K562 (cell line): Measurements from ENCODE around the gene FAM136A. TPM values are rescaled to one million over a fixed set of nuclear protein-coding genes. Genes with fewer than 3 reads are reported as not detected.

Experiments
- BRD4 ChIP-seq: fragments of 200-600 bp; sonication (generic); IDR thresholded peaks from 2 replicates; pipeline ENCODE4 v1.6.1; 2017; ENCODE audit warnings: inconsistent platforms
- CC2D1A ChIP-seq: fragments of 450-650 bp; IDR thresholded peaks from 2 replicates; pipeline ENCODE4 v1.6.1; 2017; ENCODE audit warnings: mild to moderate bottlenecking
- CCNT2 ChIP-seq: IDR thresholded peaks from 2 replicates; pipeline ENCODE4 v1.6.1; 2011; ENCODE audit warnings: borderline replicate concordance, low read depth, mild to moderate bottlenecking, moderate library complexity, mixed read lengths, low read length; ENCODE audit not compliant: insufficient read length; ENCODE audit errors: extremely low read depth
- CEBPB ChIP-seq: fragments of 450-650 bp; IDR thresholded peaks from 2 replicates; pipeline ENCODE4 v1.6.1; 2016; ENCODE audit warnings: missing genetic modification characterization, missing compliant biosample characterization
- ETS2 ChIP-seq: IDR thresholded peaks from 2 replicates; pipeline ENCODE4 v1.6.1; 2016; ENCODE audit warnings: borderline replicate concordance, missing genetic modification characterization, mild to moderate bottlenecking, moderate library complexity, missing compliant biosample characterization; ENCODE audit not compliant: poor library complexity, severe bottlenecking
- NR1H2 ChIP-seq: sonication (generic); formaldehyde crosslinking; IDR thresholded peaks from 2 replicates; pipeline ENCODE4 v1.4.0; 2020; ENCODE audit warnings: mild to moderate bottlenecking, missing genetic modification reagents
- PRPF4 ChIP-seq: fragments of 200-400 bp; formaldehyde crosslinking; IDR thresholded peaks from one replicate; pipeline ENCODE4 v1.6.1; 2017; ENCODE audit warnings: low read length, low read depth, mild to moderate bottlenecking; ENCODE audit not compliant: insufficient read depth, poor library complexity, severe bottlenecking
- RB1 ChIP-seq: fragments of 450-650 bp; IDR thresholded peaks from 2 replicates; pipeline ENCODE4 v1.6.1; 2017; ENCODE audit warnings: low read depth, mild to moderate bottlenecking
- RBM17 ChIP-seq: fragments of 200-400 bp; formaldehyde crosslinking; IDR thresholded peaks from 2 replicates; pipeline ENCODE4 v1.6.1; 2017; ENCODE audit warnings: low read depth, mild to moderate bottlenecking, low read length, borderline replicate concordance
- TAF9B ChIP-seq: fragments of 450-650 bp; IDR thresholded peaks from 2 replicates; pipeline ENCODE4 v1.6.1; 2018; ENCODE audit warnings: mild to moderate bottlenecking; ENCODE audit not compliant: partially characterized antibody
- THRAP3 ChIP-seq: fragments of 450-650 bp; IDR thresholded peaks from 2 replicates; pipeline ENCODE4 v1.6.1; 2016; ENCODE audit warnings: mild to moderate bottlenecking, inconsistent platforms, borderline replicate concordance
- U2AF1 ChIP-seq: fragments of 200-400 bp; formaldehyde crosslinking; optimal IDR thresholded peaks from 2 replicates; pipeline ENCODE3; 2017; ENCODE audit warnings: mild to moderate bottlenecking, low read depth, low read length, moderate library complexity
- ZNF165 ChIP-seq: fragments of 250-450 bp; sonication (Bioruptor Pico); IDR thresholded peaks from 2 replicates; pipeline ENCODE4 v1.4.0; 2020; ENCODE audit warnings: borderline replicate concordance
- ZNF24 ChIP-seq: fragments of 450-650 bp; IDR thresholded peaks from 2 replicates; pipeline ENCODE4 v1.6.1; 2016
- ZNF347 ChIP-seq: fragments of 450-650 bp; formaldehyde crosslinking; IDR thresholded peaks from 2 replicates; pipeline ENCODE4 v1.4.0; 2020; ENCODE audit warnings: low read depth, mild to moderate bottlenecking, moderate library complexity
- ZNF583 ChIP-seq: fragments of 250-450 bp; sonication (Bioruptor Pico); IDR thresholded peaks from 2 replicates; pipeline ENCODE4 v1.4.0; 2020
- polyA plus RNA-seq, 8 experiments: library from polyadenylated mRNA; depleted of rRNA in 4 of 8; stranded (reverse) in 5 of 8; unstranded in 3 of 8; fragments of >200 nt; fragmentation: Nextera tagmentation in 2 of 8; fragmentation: Illumina TruSeq in 1 of 8; extraction: Ambion mirVana in 2 of 8; extraction: Trizol in 1 of 8; gene quantifications; 2 replicates each; pipeline versions ENCODE4 v1.2.1 to v1.2.3, GENCODE V29; 2011 to 2014; ENCODE audit warnings: inconsistent platforms in 1 of 8, missing spikeins in 1 of 8
- total RNA-seq, 7 experiments: library from RNA; depleted of rRNA in 6 of 7; stranded (reverse); fragments of >200 nt in 6 of 7; fragmentation: Illumina TruSeq in 2 of 7; extraction: Trizol in 2 of 7; gene quantifications; 2 replicates each; pipeline versions ENCODE4 v1.2.1 to v1.2.3, GENCODE V29; 2011 to 2021; ENCODE audit warnings: low replicate concordance in 1 of 7
- TF ChIP-seq, protein P1 (sequence below): sonication (generic); formaldehyde crosslinking; IDR thresholded peaks from 2 replicates; pipeline ENCODE4 v1.8.0; 2022; ENCODE audit warnings: missing genetic modification reagents, mild to moderate bottlenecking, moderate library complexity, borderline replicate concordance
- TF ChIP-seq, protein P2 (sequence below): fragments of 450-650 bp; formaldehyde crosslinking; IDR thresholded peaks from 2 replicates; pipeline ENCODE4 v1.4.0; 2022; ENCODE audit warnings: missing genetic modification characterization
- TF ChIP-seq, protein P3 (sequence below): sonication (generic); formaldehyde crosslinking; IDR thresholded peaks from 2 replicates; pipeline ENCODE4 v1.8.0; 2022; ENCODE audit warnings: mild to moderate bottlenecking, missing genetic modification reagents
- TF ChIP-seq, protein P4 (sequence below): fragments of 200-800 bp; sonication (Bioruptor generic); IDR thresholded peaks from 2 replicates; pipeline ENCODE4 v1.6.1; 2017; ENCODE audit warnings: missing genetic modification characterization, missing compliant biosample characterization
- TF ChIP-seq, protein P5 (sequence below): sonication (generic); formaldehyde crosslinking; IDR thresholded peaks from 2 replicates; pipeline ENCODE4 v1.8.0; 2022; ENCODE audit warnings: missing genetic modification reagents, mild to moderate bottlenecking, borderline replicate concordance

Gene FAM136A
- total and polyA plus RNA-seq, 9 of the 15 experiments (the other 6 are each of a cell fraction or from before 2014, with no cell fraction given): 89.0 to 151 (median 104) TPM

DNA sequence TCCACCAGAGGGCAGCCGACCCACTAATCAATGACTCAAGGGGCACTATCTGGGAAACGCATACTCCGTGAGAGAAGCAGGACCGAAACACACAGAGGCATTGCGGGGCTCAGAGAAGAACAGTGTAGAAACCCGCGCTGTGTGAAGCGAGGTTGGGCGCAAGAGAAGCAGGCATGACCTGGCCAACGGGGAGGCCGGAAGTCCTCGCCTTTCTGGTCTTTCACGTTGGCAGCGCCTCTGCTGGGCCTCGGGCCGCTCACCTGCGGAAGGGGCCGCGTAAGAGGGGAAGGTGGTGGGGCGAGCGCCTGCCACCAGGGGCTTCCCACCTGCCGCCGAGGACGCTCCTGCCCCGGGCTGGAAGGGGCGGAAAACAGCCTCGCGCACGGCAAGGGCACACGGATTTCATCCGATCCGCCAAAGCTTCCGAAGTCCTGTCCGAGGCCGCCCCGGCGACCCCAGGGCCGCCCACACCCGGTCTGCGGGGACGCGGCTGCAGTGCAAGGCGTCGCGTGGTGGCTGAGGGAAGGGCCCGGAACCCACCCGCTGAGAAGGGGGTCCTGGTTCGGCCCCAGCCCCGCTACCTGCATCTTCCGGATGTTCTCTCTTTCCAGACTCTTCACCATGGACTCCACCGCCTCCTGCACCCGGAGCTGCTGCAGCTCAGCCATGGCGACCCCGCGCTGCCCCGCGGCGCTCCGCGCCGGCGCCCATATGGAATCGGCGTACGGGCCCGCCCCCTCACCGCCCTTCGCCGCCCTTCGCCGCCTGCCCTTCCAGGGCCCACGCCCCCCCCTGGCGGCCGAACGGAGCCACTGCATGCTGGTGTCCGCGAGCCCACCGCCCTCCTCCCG, at the start of gene FAM136A (continued):
- TF ChIP-seq, protein P1, sequence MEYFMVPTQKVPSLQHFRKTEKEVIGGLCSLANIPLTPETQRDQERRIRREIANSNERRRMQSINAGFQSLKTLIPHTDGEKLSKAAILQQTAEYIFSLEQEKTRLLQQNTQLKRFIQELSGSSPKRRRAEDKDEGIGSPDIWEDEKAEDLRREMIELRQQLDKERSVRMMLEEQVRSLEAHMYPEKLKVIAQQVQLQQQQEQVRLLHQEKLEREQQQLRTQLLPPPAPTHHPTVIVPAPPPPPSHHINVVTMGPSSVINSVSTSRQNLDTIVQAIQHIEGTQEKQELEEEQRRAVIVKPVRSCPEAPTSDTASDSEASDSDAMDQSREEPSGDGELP (CRISPR knock-in tag): peak; percentile 79
- no peak for TF ChIP-seq TAF9B
- peak; percentile 84 for TF ChIP-seq U2AF1
- TF ChIP-seq THRAP3: no peak
- TF ChIP-seq RB1: peak; percentile 92
- no peak for TF ChIP-seq ZNF347
- TF ChIP-seq, protein P2, sequence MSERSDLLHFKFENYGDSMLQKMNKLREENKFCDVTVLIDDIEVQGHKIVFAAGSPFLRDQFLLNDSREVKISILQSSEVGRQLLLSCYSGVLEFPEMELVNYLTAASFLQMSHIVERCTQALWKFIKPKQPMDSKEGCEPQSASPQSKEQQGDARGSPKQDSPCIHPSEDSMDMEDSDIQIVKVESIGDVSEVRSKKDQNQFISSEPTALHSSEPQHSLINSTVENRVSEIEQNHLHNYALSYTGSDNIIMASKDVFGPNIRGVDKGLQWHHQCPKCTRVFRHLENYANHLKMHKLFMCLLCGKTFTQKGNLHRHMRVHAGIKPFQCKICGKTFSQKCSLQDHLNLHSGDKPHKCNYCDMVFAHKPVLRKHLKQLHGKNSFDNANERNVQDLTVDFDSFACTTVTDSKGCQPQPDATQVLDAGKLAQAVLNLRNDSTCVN (CRISPR knock-in tag): no peak
- TF ChIP-seq CEBPB (tag): no peak
- no peak for TF ChIP-seq CC2D1A
- TF ChIP-seq ZNF165 (CRISPR knock-in tag): no peak
- TF ChIP-seq CCNT2: peak; percentile 68
- 0 out of 2 replicates have a peak, but pooled peaks have one; percentile 39 for TF ChIP-seq NR1H2 (CRISPR knock-in tag)
- TF ChIP-seq ETS2 (tag): no peak
- TF ChIP-seq, protein P3, sequence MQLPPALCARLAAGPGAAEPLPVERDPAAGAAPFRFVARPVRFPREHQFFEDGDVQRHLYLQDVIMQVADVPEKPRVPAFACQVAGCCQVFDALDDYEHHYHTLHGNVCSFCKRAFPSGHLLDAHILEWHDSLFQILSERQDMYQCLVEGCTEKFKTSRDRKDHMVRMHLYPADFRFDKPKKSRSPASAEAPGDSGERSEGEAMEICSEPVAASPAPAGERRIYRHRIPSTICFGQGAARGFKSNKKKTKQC (CRISPR knock-in tag): peak; percentile 53; the same call in 1 of the 2 replicates
- no peak for TF ChIP-seq ZNF24
- peak; percentile 45; the same call in 1 of the 2 replicates for TF ChIP-seq ZNF583 (CRISPR knock-in tag)
- TF ChIP-seq PRPF4: no peak
- TF ChIP-seq, protein P4, sequence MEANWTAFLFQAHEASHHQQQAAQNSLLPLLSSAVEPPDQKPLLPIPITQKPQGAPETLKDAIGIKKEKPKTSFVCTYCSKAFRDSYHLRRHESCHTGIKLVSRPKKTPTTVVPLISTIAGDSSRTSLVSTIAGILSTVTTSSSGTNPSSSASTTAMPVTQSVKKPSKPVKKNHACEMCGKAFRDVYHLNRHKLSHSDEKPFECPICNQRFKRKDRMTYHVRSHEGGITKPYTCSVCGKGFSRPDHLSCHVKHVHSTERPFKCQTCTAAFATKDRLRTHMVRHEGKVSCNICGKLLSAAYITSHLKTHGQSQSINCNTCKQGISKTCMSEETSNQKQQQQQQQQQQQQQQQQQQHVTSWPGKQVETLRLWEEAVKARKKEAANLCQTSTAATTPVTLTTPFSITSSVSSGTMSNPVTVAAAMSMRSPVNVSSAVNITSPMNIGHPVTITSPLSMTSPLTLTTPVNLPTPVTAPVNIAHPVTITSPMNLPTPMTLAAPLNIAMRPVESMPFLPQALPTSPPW (CRISPR knock-in tag): peak; percentile 79
- no peak for TF ChIP-seq BRD4
- TF ChIP-seq, protein P5, sequence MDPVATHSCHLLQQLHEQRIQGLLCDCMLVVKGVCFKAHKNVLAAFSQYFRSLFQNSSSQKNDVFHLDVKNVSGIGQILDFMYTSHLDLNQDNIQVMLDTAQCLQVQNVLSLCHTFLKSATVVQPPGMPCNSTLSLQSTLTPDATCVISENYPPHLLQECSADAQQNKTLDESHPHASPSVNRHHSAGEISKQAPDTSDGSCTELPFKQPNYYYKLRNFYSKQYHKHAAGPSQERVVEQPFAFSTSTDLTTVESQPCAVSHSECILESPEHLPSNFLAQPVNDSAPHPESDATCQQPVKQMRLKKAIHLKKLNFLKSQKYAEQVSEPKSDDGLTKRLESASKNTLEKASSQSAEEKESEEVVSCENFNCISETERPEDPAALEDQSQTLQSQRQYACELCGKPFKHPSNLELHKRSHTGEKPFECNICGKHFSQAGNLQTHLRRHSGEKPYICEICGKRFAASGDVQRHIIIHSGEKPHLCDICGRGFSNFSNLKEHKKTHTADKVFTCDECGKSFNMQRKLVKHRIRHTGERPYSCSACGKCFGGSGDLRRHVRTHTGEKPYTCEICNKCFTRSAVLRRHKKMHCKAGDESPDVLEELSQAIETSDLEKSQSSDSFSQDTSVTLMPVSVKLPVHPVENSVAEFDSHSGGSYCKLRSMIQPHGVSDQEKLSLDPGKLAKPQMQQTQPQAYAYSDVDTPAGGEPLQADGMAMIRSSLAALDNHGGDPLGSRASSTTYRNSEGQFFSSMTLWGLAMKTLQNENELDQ (CRISPR knock-in tag): no peak
- TF ChIP-seq RBM17: no peak
